ENCODE data around the gene KAZN.

DNA sequence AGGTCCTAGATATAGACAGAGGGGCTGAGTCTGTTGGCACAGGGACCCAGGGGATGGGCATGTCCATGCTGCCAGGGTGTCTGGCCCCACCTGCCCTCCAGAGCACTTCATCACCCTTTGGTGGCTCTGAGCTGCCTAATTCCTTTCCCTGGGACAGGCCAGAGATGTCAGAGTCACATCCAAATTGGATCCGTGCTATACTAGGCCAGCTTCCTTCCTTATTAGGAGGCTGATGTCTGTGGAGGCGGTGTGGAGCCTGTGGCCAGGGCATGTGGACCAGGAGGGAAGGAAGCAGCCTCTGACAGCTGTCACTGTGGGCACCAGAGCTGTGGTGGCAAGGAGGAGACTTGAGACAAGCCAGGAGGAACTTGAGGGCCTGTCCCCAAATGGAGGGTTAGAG, 477.3 kb downstream of the KAZN start:
- TF ChIP-seq, protein P1, sequence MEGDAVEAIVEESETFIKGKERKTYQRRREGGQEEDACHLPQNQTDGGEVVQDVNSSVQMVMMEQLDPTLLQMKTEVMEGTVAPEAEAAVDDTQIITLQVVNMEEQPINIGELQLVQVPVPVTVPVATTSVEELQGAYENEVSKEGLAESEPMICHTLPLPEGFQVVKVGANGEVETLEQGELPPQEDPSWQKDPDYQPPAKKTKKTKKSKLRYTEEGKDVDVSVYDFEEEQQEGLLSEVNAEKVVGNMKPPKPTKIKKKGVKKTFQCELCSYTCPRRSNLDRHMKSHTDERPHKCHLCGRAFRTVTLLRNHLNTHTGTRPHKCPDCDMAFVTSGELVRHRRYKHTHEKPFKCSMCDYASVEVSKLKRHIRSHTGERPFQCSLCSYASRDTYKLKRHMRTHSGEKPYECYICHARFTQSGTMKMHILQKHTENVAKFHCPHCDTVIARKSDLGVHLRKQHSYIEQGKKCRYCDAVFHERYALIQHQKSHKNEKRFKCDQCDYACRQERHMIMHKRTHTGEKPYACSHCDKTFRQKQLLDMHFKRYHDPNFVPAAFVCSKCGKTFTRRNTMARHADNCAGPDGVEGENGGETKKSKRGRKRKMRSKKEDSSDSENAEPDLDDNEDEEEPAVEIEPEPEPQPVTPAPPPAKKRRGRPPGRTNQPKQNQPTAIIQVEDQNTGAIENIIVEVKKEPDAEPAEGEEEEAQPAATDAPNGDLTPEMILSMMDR (IDR thresholded peaks at IDR 0.05): no peak
- TF ChIP-seq POLR2A (IDR thresholded peaks at IDR 0.05): no peak

Data from testis (tissue), 2 donors.